Measurements from ENCODE around the gene PARP6.

DNA sequence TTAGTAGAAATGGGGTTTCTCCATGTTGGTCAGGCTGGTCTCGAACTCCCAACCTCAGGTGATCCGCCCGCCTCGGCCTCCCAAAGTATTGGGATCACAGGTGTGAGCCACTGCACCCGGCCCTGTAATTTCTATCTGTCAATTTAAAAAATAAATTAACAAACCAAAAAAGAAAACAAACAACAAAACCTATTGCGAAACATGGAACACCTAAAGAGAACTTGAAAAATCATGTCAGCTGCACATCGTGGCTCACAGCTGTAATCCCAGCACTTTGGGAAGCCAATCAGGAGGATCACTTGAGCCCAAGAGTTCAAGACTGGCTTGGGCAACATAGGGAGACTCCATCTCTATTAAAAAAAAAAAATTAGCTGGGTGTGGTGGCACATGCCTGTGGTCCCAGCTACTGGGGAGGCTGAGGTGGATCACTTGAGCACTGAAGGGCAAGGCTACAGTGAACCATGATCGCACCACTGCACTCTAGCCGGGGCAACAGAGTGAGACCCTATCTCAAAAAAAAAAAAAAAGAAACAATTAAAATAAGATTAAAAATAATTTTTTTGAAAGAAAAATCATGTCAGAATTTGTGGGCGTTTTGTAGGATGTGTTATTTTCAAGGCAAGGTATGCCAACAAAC is 19.6 kb downstream of the PARP6 start:
- TF ChIP-seq CTCF (IDR thresholded peaks at IDR 0.05) (no peak), POLR2A (IDR thresholded peaks at IDR 0.05) (no peak)

Measured in right lobe of liver (tissue), 4 donors.